ENCODE results near the gene ADAM8. TPM values are rescaled to one million over a fixed set of nuclear protein-coding genes. Genes with fewer than 3 reads are reported as not detected.
A peak's percentile ranks its signal among the peaks of the same experiment; 100 is the strongest.

The ADAM8 gene
- total RNA-seq, 1 donor from 2014 or later = 2.5 TPM

- no peak for ATAC-seq (ENCODE audit: poor library complexity)
- intact Hi-C loops (cut with DNase I) = no loop called here
- no peak for DNase-seq
Measured at GRCh38 chr10:133309720-133310398, 33.2 kb upstream of the ADAM8 start.

GRCh38 chr10:133309100-133309719 lies 32.5 kb upstream of the ADAM8 start:
- ATAC-seq (ENCODE audit: poor library complexity) (peak; percentile 95), DNase-seq (peak; percentile 95)
- intact Hi-C loops (cut with DNase I) = no loop called here

GRCh38 chr10:133308421-133309099 lies 31.9 kb upstream of the ADAM8 start, which contains the start of the genes TUBGCP2 and ZNF511:
Gene TUBGCP2 (minus strand): TSS chr10:133308872. CDS start chr10:133302941, 5,931 bp downstream.
Gene ZNF511 (plus strand): TSS chr10:133308914. CDS start chr10:133308944, 30 bp downstream.
- ATAC-seq (ENCODE audit: poor library complexity) = peak; percentile 95
- DNase-seq = peak; percentile 93
- intact Hi-C loops (cut with DNase I) = no loop called here

GRCh38 chr10:133307776-133308420 lies 31.2 kb upstream of the ADAM8 start:
- intact Hi-C loops (cut with DNase I) = no loop called here
- peak; percentile 86 for DNase-seq
- peak; percentile 30 for ATAC-seq (ENCODE audit: poor library complexity)

- ATAC-seq (ENCODE audit: poor library complexity) (no peak), DNase-seq (no peak)
- intact Hi-C loops (cut with DNase I) = no loop called here
Measured at GRCh38 chr10:133306941-133307379, 30.3 kb upstream of the ADAM8 start.

- ATAC-seq (ENCODE audit: poor library complexity) (no peak), DNase-seq (no peak)
- intact Hi-C loops (cut with DNase I) = no loop called here
Measured at GRCh38 chr10:133306097-133306476, 29.4 kb upstream of the ADAM8 start.

- intact Hi-C loops (cut with DNase I) = no loop called here
- ATAC-seq (ENCODE audit: poor library complexity) (no peak), DNase-seq (no peak)
Measured at GRCh38 chr10:133303206-133303605, 26.5 kb upstream of the ADAM8 start.

GRCh38 chr10:133302230-133302629 lies 25.6 kb upstream of the ADAM8 start:
- intact Hi-C loops (cut with DNase I) = no loop called here
- peak; percentile 30 for DNase-seq
- no peak for ATAC-seq (ENCODE audit: poor library complexity)

- DNase-seq (peak; percentile 24), ATAC-seq (ENCODE audit: poor library complexity) (no peak)
- intact Hi-C loops (cut with DNase I) = no loop called here
Measured at GRCh38 chr10:133299738-133300137, 23.1 kb upstream of the ADAM8 start.

GRCh38 chr10:133299224-133299623 lies 22.6 kb upstream of the ADAM8 start:
- no peak for ATAC-seq (ENCODE audit: poor library complexity)
- peak; percentile 13 for DNase-seq
- intact Hi-C loops (cut with DNase I) = no loop called here

GRCh38 chr10:133298466-133298865 lies 21.8 kb upstream of the ADAM8 start:
- ATAC-seq (ENCODE audit: poor library complexity) = no peak
- peak; percentile 27 for DNase-seq
- intact Hi-C loops (cut with DNase I) = no loop called here

GRCh38 chr10:133297504-133297903 lies 20.8 kb upstream of the ADAM8 start:
- DNase-seq (peak; percentile 35), ATAC-seq (ENCODE audit: poor library complexity) (no peak)
- intact Hi-C loops (cut with DNase I) = no loop called here

- intact Hi-C loops (cut with DNase I) = no loop called here
- ATAC-seq (ENCODE audit: poor library complexity) (no peak), DNase-seq (peak; percentile 18)
Measured at GRCh38 chr10:133295426-133296320, 19.0 kb upstream of the ADAM8 start.

GRCh38 chr10:133294189-133294588 lies 17.5 kb upstream of the ADAM8 start:
- DNase-seq = peak; percentile 44
- ATAC-seq (ENCODE audit: poor library complexity) = no peak
- intact Hi-C loops (cut with DNase I) = no loop called here

- DNase-seq (no peak), ATAC-seq (ENCODE audit: poor library complexity) (no peak)
- intact Hi-C loops (cut with DNase I) = no loop called here
Measured at GRCh38 chr10:133293810-133294119, 17.1 kb upstream of the ADAM8 start.

- DNase-seq (peak; percentile 40), ATAC-seq (ENCODE audit: poor library complexity) (no peak)
- intact Hi-C loops (cut with DNase I) = no loop called here
Measured at GRCh38 chr10:133292919-133293809, 16.5 kb upstream of the ADAM8 start.

GRCh38 chr10:133289761-133290160 lies 13.1 kb upstream of the ADAM8 start:
- DNase-seq (no peak), ATAC-seq (ENCODE audit: poor library complexity) (no peak)
- intact Hi-C loops (cut with DNase I) = no loop called here

Measured in Right ventricle myocardium superior (tissue), 1 donor.